Gastrocnemius medialis (tissue), 4 donors: ENCODE results near the gene ENTHD1. TPM values are rescaled to one million over a fixed set of nuclear protein-coding genes. Genes with fewer than 3 reads are reported as not detected.

Experiments
- ATAC-seq, 2 donors: fragments of 150-250 bp; one replicate each; pipeline ENCODE4 v1.9.1; 2016
- DNase-seq, 2 donors: peaks; one replicate each; pipeline ENCODE4 v3.0.0-alpha.2; 2019
- H3K27ac ChIP-seq, 4 donors: fragments of 200-600 bp; sonication (generic); 1 replicate in 1 of 4; 2 replicates in 3 of 4; pipeline ENCODE4 v1.5.1; 2016 to 2018; ENCODE audit warnings: mild to moderate bottlenecking in 2 of 4, moderate library complexity in 1 of 4
- H3K27me3 ChIP-seq, 3 donors: fragments of 200-600 bp; sonication (generic) in 2 of 3; 1 replicate in 1 of 3; 2 replicates in 2 of 3; pipeline versions ENCODE4 v1.5.1 to v1.6.0; 2016 to 2019; ENCODE audit warnings: mild to moderate bottlenecking in 1 of 3, moderate library complexity in 1 of 3
- H3K36me3 ChIP-seq, 2 donors: fragments of 200-600 bp; sonication (generic) in 1 of 2; one replicate each; pipeline ENCODE4 v1.5.1; 2017 to 2018
- H3K4me1 ChIP-seq, 2 donors: fragments of 200-600 bp; sonication (generic) in 1 of 2; one replicate each; pipeline ENCODE4 v1.5.1; 2016 to 2017; ENCODE audit warnings: mild to moderate bottlenecking in 2 of 2
- H3K4me3 ChIP-seq, 4 donors: fragments of 200-600 bp; sonication (generic) in 3 of 4; 1 replicate in 1 of 4; 2 replicates in 3 of 4; pipeline ENCODE4 v1.5.1; 2016 to 2019; ENCODE audit warnings: mild to moderate bottlenecking in 2 of 4
- H3K9me3 ChIP-seq, 3 donors: fragments of 200-600 bp; sonication (generic) in 2 of 3; 1 replicate in 1 of 3; 2 replicates in 2 of 3; pipeline ENCODE4 v1.5.1; 2016 to 2019
- CTCF ChIP-seq, 5 experiments: fragments of 450-650 bp in 3 of 5; fragments of 200-600 bp in 2 of 5; sonication (generic) in 2 of 5; IDR thresholded peaks in 4 of 5; conservative IDR thresholded peaks in 1 of 5; 1 replicate in 4 of 5; 2 replicates in 1 of 5; pipeline ENCODE4 v1.5.1; 2016 to 2019; ENCODE audit warnings: antibody characterized with exemption in 5 of 5, mild to moderate bottlenecking in 3 of 5, moderate library complexity in 3 of 5
- POLR2A ChIP-seq, 2 donors: fragments of 450-650 bp; IDR thresholded peaks; one replicate each; pipeline ENCODE4 v1.6.1; 2017; ENCODE audit warnings: antibody characterized with exemption in 2 of 2, mild to moderate bottlenecking in 2 of 2, moderate library complexity in 2 of 2
- in situ Hi-C, 4 donors: fragments of 200-750 bp; cut with MboI; loops; one replicate each; pipeline versions ENCODE4 v1.15.0 to v1.8.0; 2017; ENCODE audit warnings: low sequenced_read_pairs in 4 of 4
- intact Hi-C: fragments of 100-400 bp; cut with DNase I; formaldehyde crosslinking; loops from one replicate; pipeline ENCODE4 v1.15.1; 2023; ENCODE audit warnings: low total_unique reads
- total RNA-seq, 4 donors: library from RNA; depleted of rRNA; stranded (reverse); fragments of >200 nt; gene quantifications; one replicate each; pipeline versions ENCODE4 v1.1.0 to v1.2.3, GENCODE V29; 2016

The ENTHD1 gene
- not detected for total RNA-seq

- no peak for ATAC-seq
- in situ Hi-C loops = no loop called here
- no peak for DNase-seq
- Histone ChIP-seq H3K4me1 (no peaks in the 10 kb centered on the region), H3K9me3 (no peaks in the 10 kb centered on the region), H3K27ac (no peak within 1 kb of the TSS), H3K36me3 (no peaks in the 10 kb centered on the region), H3K4me3 (no peak within 1 kb of the TSS), H3K27me3 (peaks cover 0 to 8% (median 4%) of the 10 kb centered on the region in 3 donors)
- intact Hi-C loops = no loop called here
- TF ChIP-seq POLR2A (IDR thresholded peaks at IDR 0.05) (no peak), CTCF (IDR thresholded peaks at IDR 0.05 in 4 of 5, conservative IDR thresholded peaks at IDR 0.05 in 1 of 5) (no peak)
Measured at GRCh38 chr22:39893526-39893925, at the start of gene ENTHD1. ENTHD1 (minus strand) TSS chr22:39893760; CDS start chr22:39887748, 6,012 bp downstream.

GRCh38 chr22:39943337-39943736 is 49.8 kb upstream of the ENTHD1 start:
- Histone ChIP-seq H3K36me3 (no peaks in the 10 kb centered on the region), H3K4me1 (no peaks in the 10 kb centered on the region), H3K27ac (no peak overlapping the region), H3K27me3 (peaks cover 0 to 5% (median 0%) of the 10 kb centered on the region in 3 donors), H3K4me3 (no peak overlapping the region), H3K9me3 (no peaks in the 10 kb centered on the region)
- in situ Hi-C loops (no loop called here), intact Hi-C loops (no loop called here)
- TF ChIP-seq POLR2A (IDR thresholded peaks at IDR 0.05) = no peak
- TF ChIP-seq CTCF (IDR thresholded peaks at IDR 0.05 in 4 of 5, conservative IDR thresholded peaks at IDR 0.05 in 1 of 5) = no peak
- ATAC-seq (no peak), DNase-seq (no peak)

- H3K4me3 ChIP-seq = no peak overlapping the region
- ATAC-seq (no peak), DNase-seq (no peak)
- peaks cover 0 to 11% (median 5%) of the 10 kb centered on the region in 3 donors for H3K27me3 ChIP-seq
- TF ChIP-seq POLR2A (IDR thresholded peaks at IDR 0.05) = no peak
- TF ChIP-seq CTCF (IDR thresholded peaks at IDR 0.05 in 4 of 5, conservative IDR thresholded peaks at IDR 0.05 in 1 of 5) = no peak
- H3K27ac ChIP-seq = no peak overlapping the region
- intact Hi-C loops = no loop called here
- H3K4me1 ChIP-seq = no peaks in the 10 kb centered on the region
- no peaks in the 10 kb centered on the region for H3K36me3 ChIP-seq
- H3K9me3 ChIP-seq = no peaks in the 10 kb centered on the region
- in situ Hi-C loops = no loop called here
Measured at GRCh38 chr22:39942439-39943230, 49.1 kb upstream of the ENTHD1 start.

GRCh38 chr22:39941601-39942000 is 48.0 kb upstream of the ENTHD1 start:
- ATAC-seq = no peak
- in situ Hi-C loops = no loop called here
- no peak for DNase-seq
- TF ChIP-seq POLR2A (IDR thresholded peaks at IDR 0.05) = no peak
- no peak for TF ChIP-seq CTCF (IDR thresholded peaks at IDR 0.05 in 4 of 5, conservative IDR thresholded peaks at IDR 0.05 in 1 of 5)
- Histone ChIP-seq H3K4me3 (no peak overlapping the region), H3K4me1 (no peaks in the 10 kb centered on the region), H3K36me3 (no peaks in the 10 kb centered on the region), H3K27ac (no peak overlapping the region), H3K27me3 (peaks cover 0 to 12% (median 5%) of the 10 kb centered on the region in 3 donors), H3K9me3 (no peaks in the 10 kb centered on the region)
- intact Hi-C loops = no loop called here
